ENCODE results near the gene EPS15.

GRCh38 chr1:51320967-51321923 lies 197.8 kb downstream of the EPS15 start:
- TF ChIP-seq ZNF747 (tag by site-specific recombination; IDR thresholded peaks at IDR 0.05) (no peak), CTCF (tag by site-specific recombination; IDR thresholded peaks at IDR 0.05) (no peak), BCL11A (tag by site-specific recombination; IDR thresholded peaks at IDR 0.05; ENCODE audit: low read depth) (no peak), SALL2 (tag by site-specific recombination; IDR thresholded peaks at IDR 0.05; ENCODE audit: borderline replicate concordance) (no peak), ZNF660 (tag by site-specific recombination; IDR thresholded peaks at IDR 0.05) (no peak), INSM2 (tag by site-specific recombination; IDR thresholded peaks at IDR 0.05) (no peak), ZNF138 (tag by site-specific recombination; IDR thresholded peaks at IDR 0.05; ENCODE audit: borderline replicate concordance) (no peak), ZNF362 (tag by site-specific recombination; IDR thresholded peaks at IDR 0.05) (no peak), ZNF274 (IDR thresholded peaks at IDR 0.05; ENCODE audit: low read length) (no peak), ZNF274 (tag by site-specific recombination; IDR thresholded peaks at IDR 0.05; ENCODE audit: borderline replicate concordance) (no peak), ZNF449 (tag by site-specific recombination; IDR thresholded peaks at IDR 0.05) (no peak), ZNF639 (tag by site-specific recombination; IDR thresholded peaks at IDR 0.05) (no peak), ZNF792 (tag by site-specific recombination; IDR thresholded peaks at IDR 0.05) (no peak), ZFP37 (tag by site-specific recombination; IDR thresholded peaks at IDR 0.05) (no peak)
